Loucy (cell line): ENCODE measurements around the gene CECR2.

Experiments used
- H2AFZ ChIP-seq: fragments of 200-600 bp; sonication (generic); 2 replicates; pipeline ENCODE4 v1.6.0; 2016; ENCODE audit warnings: antibody characterized with exemption, mild to moderate bottlenecking, low read length, moderate library complexity
- H3F3A ChIP-seq: fragments of 200-600 bp; 2 replicates; pipeline ENCODE4 v1.6.0; 2016; ENCODE audit warnings: antibody characterized with exemption, low read depth, mild to moderate bottlenecking
- H3K27me3 ChIP-seq: fragments of 200-600 bp; sonication (generic); 2 replicates; pipeline ENCODE4 v1.6.1; 2014; ENCODE audit warnings: low read length, mild to moderate bottlenecking; ENCODE audit not compliant: insufficient read depth, poor library complexity, severe bottlenecking
- H3K36me3 ChIP-seq: fragments of 200-600 bp; sonication (generic); 2 replicates; pipeline ENCODE4 v1.6.1; 2016; ENCODE audit warnings: low read length; ENCODE audit not compliant: insufficient read depth
- H3K4me1 ChIP-seq: fragments of 200-600 bp; sonication (generic); 2 replicates; pipeline ENCODE4 v1.5.1; 2014; ENCODE audit warnings: low read length, mild to moderate bottlenecking; ENCODE audit not compliant: insufficient read depth, poor library complexity, severe bottlenecking
- H3K4me2 ChIP-seq: fragments of 200-600 bp; sonication (generic); 2 replicates; pipeline ENCODE4 v1.6.0; 2014; ENCODE audit warnings: antibody characterized with exemption, low read length, low read depth, mild to moderate bottlenecking; ENCODE audit not compliant: poor library complexity, severe bottlenecking
- H3K4me3 ChIP-seq: fragments of 200-600 bp; sonication (generic); 2 replicates; pipeline ENCODE4 v1.5.1; 2014; ENCODE audit warnings: low read length, mild to moderate bottlenecking, mixed read lengths; ENCODE audit not compliant: poor library complexity, severe bottlenecking
- H3K79me2 ChIP-seq: fragments of 200-600 bp; sonication (generic); 2 replicates; pipeline ENCODE4 v1.6.1; 2014; ENCODE audit warnings: low read length; ENCODE audit not compliant: insufficient read depth
- H3K9ac ChIP-seq: fragments of 200-600 bp; sonication (generic); 2 replicates; pipeline ENCODE4 v1.6.0; 2014; ENCODE audit warnings: mild to moderate bottlenecking, low read depth, low read length, moderate library complexity; ENCODE audit not compliant: poor library complexity, severe bottlenecking
- H3K9me2 ChIP-seq: fragments of 200-600 bp; sonication (generic); replicated peaks from 2 replicates; pipeline ENCODE4 v1.6.1; 2016; ENCODE audit warnings: low read depth, low read length, mixed read lengths
- H3K9me3 ChIP-seq: fragments of 200-600 bp; sonication (generic); 2 replicates; pipeline ENCODE4 v1.6.1; 2014; ENCODE audit warnings: mild to moderate bottlenecking, antibody characterized with exemption, low read length, low read depth; ENCODE audit not compliant: insufficient read depth
- H4K20me1 ChIP-seq: fragments of 200-600 bp; sonication (generic); 2 replicates; pipeline ENCODE4 v1.6.0; 2014; ENCODE audit warnings: antibody characterized with exemption, low read length, mild to moderate bottlenecking; ENCODE audit not compliant: insufficient read depth, poor library complexity, severe bottlenecking
- CTCF ChIP-seq: fragments of 200-600 bp; sonication (generic); conservative IDR thresholded peaks from 2 replicates; pipeline ENCODE4 v1.5.1; 2014; ENCODE audit warnings: mild to moderate bottlenecking, antibody characterized with exemption, low read length
- EZH2phosphoT487 ChIP-seq: fragments of 200-600 bp; IDR thresholded peaks from 2 replicates; pipeline ENCODE4 v1.6.1; 2018; ENCODE audit warnings: antibody characterized with exemption, mild to moderate bottlenecking, moderate library complexity, borderline replicate concordance

CECR2 gene

GRCh38 chr22:17501679-17502285, 132.5 kb downstream of the CECR2 start:
- Histone ChIP-seq H3K27me3 (no peaks in the 10 kb centered on the region), H3K79me2 (no peaks in the 10 kb centered on the region), H3K4me2 (no peak overlapping the region), H3K9me3 (no peaks in the 10 kb centered on the region), H3K9me2 (no peaks in the 10 kb centered on the region), H3K36me3 (no peaks in the 10 kb centered on the region), H3F3A (no peaks in the 10 kb centered on the region), H3K9ac (no peak overlapping the region), H3K4me1 (no peaks in the 10 kb centered on the region), H4K20me1 (no peaks in the 10 kb centered on the region), H3K4me3 (no peak overlapping the region), H2AFZ (0 out of 2 replicates have a peak overlapping the region, but pooled peaks have one; percentile 5)
- TF ChIP-seq EZH2phosphoT487 (no peak), CTCF (peak; percentile 81)

DNA sequence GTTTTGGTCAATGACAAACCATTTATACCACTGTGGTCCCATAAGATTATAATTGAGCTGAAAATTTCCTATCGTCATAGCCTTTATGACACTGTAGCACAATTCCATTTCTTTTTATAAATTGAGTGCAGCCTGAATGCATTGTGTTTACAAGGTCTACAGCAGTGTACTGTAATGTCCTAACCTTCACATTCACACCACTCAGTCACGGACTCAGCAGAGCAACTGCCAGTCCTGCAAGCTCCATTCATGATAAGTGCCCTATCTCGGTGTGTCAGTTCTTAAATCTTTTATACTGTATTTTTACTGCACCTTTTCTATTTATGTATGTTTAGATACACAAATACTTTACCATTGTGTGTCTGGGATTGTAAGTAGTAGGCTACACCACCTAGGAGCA, 138.8 kb downstream of the CECR2 start:
- H3F3A ChIP-seq: no peaks in the 10 kb centered on the region
- TF ChIP-seq EZH2phosphoT487 (no peak), CTCF (no peak)
- H3K27me3 ChIP-seq: no peaks in the 10 kb centered on the region
- H3K9me3 ChIP-seq: no peaks in the 10 kb centered on the region
- no peaks in the 10 kb centered on the region for H4K20me1 ChIP-seq
- H3K4me1 ChIP-seq: no peaks in the 10 kb centered on the region
- no peaks in the 10 kb centered on the region for H3K79me2 ChIP-seq
- H3K4me2 ChIP-seq: no peak overlapping the region
- no peak overlapping the region for H2AFZ ChIP-seq
- no peaks in the 10 kb centered on the region for H3K9me2 ChIP-seq
- no peak overlapping the region for H3K4me3 ChIP-seq
- no peak overlapping the region for H3K9ac ChIP-seq
- no peaks in the 10 kb centered on the region for H3K36me3 ChIP-seq

GRCh38 chr22:17512960-17513359, 143.7 kb downstream of the CECR2 start:
- Histone ChIP-seq H3K4me3 (no peak overlapping the region), H3K4me2 (no peak overlapping the region), H3K4me1 (no peaks in the 10 kb centered on the region), H3K27me3 (no peaks in the 10 kb centered on the region), H3K9ac (no peak overlapping the region), H3K79me2 (no peaks in the 10 kb centered on the region), H4K20me1 (no peaks in the 10 kb centered on the region), H3K9me3 (no peaks in the 10 kb centered on the region), H3K36me3 (no peaks in the 10 kb centered on the region), H3K9me2 (no peaks in the 10 kb centered on the region), H3F3A (no peaks in the 10 kb centered on the region), H2AFZ (no peak overlapping the region)
- TF ChIP-seq EZH2phosphoT487 (no peak), CTCF (no peak)
